HFFc6 (cell line): Measurements from ENCODE around the gene F8. TPM values are rescaled to one million over a fixed set of nuclear protein-coding genes. Genes with fewer than 3 reads are reported as not detected.
A peak's percentile ranks its signal among the peaks of the same experiment; 100 is the strongest.

Experiments used
- DNase-seq: peaks from one replicate; pipeline ENCODE4 v3.0.0-alpha.2; 2018
- H3K27ac Mint-ChIP-seq: 2 replicates; pipeline ENCODE4 v1.8.0; 2020; ENCODE audit warnings: mild to moderate bottlenecking, mixed read lengths
- H3K27me3 Mint-ChIP-seq: 2 replicates; pipeline ENCODE4 v1.8.0; 2021; ENCODE audit warnings: mild to moderate bottlenecking, moderate library complexity, mixed read lengths; ENCODE audit not compliant: insufficient read depth
- H3K36me3 Mint-ChIP-seq: 2 replicates; pipeline ENCODE4 v1.8.0; 2021; ENCODE audit warnings: low read depth, mixed read lengths
- H3K4me1 Mint-ChIP-seq: 2 replicates; pipeline ENCODE4 v1.8.0; 2020; ENCODE audit warnings: low read depth, mixed read lengths
- H3K4me3 Mint-ChIP-seq: 2 replicates; pipeline ENCODE4 v1.8.0; 2020; ENCODE audit warnings: mild to moderate bottlenecking, moderate library complexity, mixed read lengths
- H3K9me3 Mint-ChIP-seq: 2 replicates; pipeline ENCODE4 v1.8.0; 2020; ENCODE audit warnings: mild to moderate bottlenecking, mixed read lengths
- long read RNA-seq: library from polyadenylated mRNA; unstranded; transcript quantifications from one replicate; pipeline ENCODE4 v2.0.0, GENCODE V29; 2019
- total RNA-seq, 6 experiments: library from RNA; stranded (reverse); fragmentation: NEBNext Ultra II Directional; extraction: Animal tissue kit (Norgen Biotek cat#: 25700); gene quantifications; 2 replicates in 1 of 6; 3 replicates in 5 of 6; pipeline ENCODE4 v1.2.3, GENCODE V29; 2021
- TF ChIP-seq, protein P1 (sequence below): fragments of 200-600 bp; sonication (generic); IDR thresholded peaks from 2 replicates; pipeline ENCODE4 v1.5.0; 2021; ENCODE audit warnings: antibody characterized with exemption, mild to moderate bottlenecking

F8 gene
- 1 to 10 TPM; 1.0 to 1.6 (median 1.4) TPM for total RNA-seq
- long read RNA-seq, partial matches to known transcripts = 0 of 2 reads
- long read RNA-seq, other reads (novel, unspliced or antisense) = 0 of 2 reads

DNA sequence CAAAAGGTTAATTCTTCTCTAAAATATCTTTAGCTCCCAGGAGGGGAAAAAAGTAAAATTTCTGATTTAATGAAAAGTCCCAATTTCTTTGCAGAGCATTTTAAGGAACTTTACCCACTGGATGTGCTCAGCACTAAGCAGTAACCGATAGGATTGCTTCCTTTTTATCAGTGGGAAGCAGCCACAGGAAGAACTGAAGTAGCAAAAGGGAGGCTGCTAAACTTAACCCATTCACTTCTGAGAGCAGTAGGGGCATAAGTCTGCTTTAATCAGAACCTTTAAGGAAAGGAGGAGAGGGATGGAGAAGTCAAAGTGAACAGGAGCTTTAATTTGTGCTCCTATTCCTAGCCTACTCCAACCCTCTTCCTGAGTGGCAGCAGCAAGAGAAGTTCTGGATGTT lies at the start of gene F8:
Gene F8, minus strand, starts transcription at position 139 of the 400 bp plus-strand sequence. CDS start 171 bp downstream, outside the sequence.
- Mint-ChIP-seq H3K36me3 (no peaks in the 10 kb centered on the region), H3K9me3 (no peaks in the 10 kb centered on the region), H3K4me3 (no peak within 1 kb of the TSS), H3K4me1 (no peaks in the 10 kb centered on the region), H3K27ac (no peak within 1 kb of the TSS), H3K27me3 (peaks cover 2% of the 10 kb centered on the region)
- no peak for DNase-seq
- TF ChIP-seq, protein P1, sequence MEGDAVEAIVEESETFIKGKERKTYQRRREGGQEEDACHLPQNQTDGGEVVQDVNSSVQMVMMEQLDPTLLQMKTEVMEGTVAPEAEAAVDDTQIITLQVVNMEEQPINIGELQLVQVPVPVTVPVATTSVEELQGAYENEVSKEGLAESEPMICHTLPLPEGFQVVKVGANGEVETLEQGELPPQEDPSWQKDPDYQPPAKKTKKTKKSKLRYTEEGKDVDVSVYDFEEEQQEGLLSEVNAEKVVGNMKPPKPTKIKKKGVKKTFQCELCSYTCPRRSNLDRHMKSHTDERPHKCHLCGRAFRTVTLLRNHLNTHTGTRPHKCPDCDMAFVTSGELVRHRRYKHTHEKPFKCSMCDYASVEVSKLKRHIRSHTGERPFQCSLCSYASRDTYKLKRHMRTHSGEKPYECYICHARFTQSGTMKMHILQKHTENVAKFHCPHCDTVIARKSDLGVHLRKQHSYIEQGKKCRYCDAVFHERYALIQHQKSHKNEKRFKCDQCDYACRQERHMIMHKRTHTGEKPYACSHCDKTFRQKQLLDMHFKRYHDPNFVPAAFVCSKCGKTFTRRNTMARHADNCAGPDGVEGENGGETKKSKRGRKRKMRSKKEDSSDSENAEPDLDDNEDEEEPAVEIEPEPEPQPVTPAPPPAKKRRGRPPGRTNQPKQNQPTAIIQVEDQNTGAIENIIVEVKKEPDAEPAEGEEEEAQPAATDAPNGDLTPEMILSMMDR = no peak

DNA sequence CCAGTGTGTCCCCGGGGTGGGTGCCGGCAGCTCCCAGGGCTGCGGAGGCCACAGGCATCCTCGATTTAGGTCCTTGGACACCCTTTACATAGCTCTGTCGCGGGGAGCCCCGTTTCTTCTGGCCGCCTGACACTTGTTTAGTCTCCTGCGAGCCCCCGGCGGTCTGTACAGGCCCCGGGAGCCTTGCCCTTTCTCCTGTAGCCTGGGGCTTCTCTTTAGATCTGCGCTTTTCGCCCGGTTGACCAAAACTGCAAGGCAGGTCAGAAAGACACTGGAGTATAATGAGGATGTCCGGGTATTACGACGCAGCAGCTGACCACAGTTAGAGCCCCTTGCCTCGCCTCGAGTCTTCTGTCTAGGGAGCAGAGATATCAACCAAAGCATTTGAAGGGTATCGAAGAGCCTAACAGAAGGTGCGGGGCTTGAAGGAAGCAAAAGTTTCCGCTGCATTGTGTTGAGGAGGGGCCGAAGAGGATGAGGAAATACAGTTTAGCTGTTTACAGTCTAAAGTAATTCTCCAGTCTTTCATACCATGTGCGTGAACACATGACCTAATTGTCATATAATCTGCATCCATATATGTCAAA lies 49.3 kb upstream of the F8 start:
- Mint-ChIP-seq H3K36me3 (peaks cover 17% of the 10 kb centered on the region), H3K27me3 (peaks cover 2% of the 10 kb centered on the region), H3K27ac (peak overlapping the region; percentile 77), H3K4me3 (peak overlapping the region; percentile 93), H3K4me1 (peaks cover 63% of the 10 kb centered on the region), H3K9me3 (no peaks in the 10 kb centered on the region)
- no peak for DNase-seq
- TF ChIP-seq, protein P1 = no peak

- Mint-ChIP-seq H3K4me1 (peaks cover 63% of the 10 kb centered on the region), H3K4me3 (peak within 1 kb of the TSS; percentile 93), H3K27ac (peak within 1 kb of the TSS; percentile 94), H3K27me3 (peaks cover 2% of the 10 kb centered on the region), H3K9me3 (no peaks in the 10 kb centered on the region), H3K36me3 (peaks cover 17% of the 10 kb centered on the region)
- TF ChIP-seq, protein P1 = no peak
- peak; percentile 64 for DNase-seq
These were observed 48.6 kb upstream of the F8 start, which contains the start of the genes BRCC3, CMC4 and MTCP1 for GRCh38 chrX:155070975-155071693. Gene BRCC3 (plus strand): TSS chrX:155071508. CDS start chrX:155071528, 20 bp downstream. Gene CMC4 (minus strand): TSS chrX:155071136. CDS start chrX:155064023, 7,113 bp downstream. Gene MTCP1 (minus strand): TSS chrX:155071136. CDS start chrX:155066010, 5,126 bp downstream.

GRCh38 chrX:155070663-155070974 lies 48.1 kb upstream of the F8 start:
- H3K4me1 Mint-ChIP-seq = peaks cover 65% of the 10 kb centered on the region
- peak overlapping the region; percentile 90 for H3K4me3 Mint-ChIP-seq
- H3K36me3 Mint-ChIP-seq = peaks cover 17% of the 10 kb centered on the region
- TF ChIP-seq, protein P1 = no peak
- no peaks in the 10 kb centered on the region for H3K9me3 Mint-ChIP-seq
- peak overlapping the region; percentile 94 for H3K27ac Mint-ChIP-seq
- no peak for DNase-seq
- H3K27me3 Mint-ChIP-seq = peaks cover 2% of the 10 kb centered on the region

- Mint-ChIP-seq H3K4me1 (peaks cover 65% of the 10 kb centered on the region), H3K9me3 (no peaks in the 10 kb centered on the region), H3K4me3 (peak overlapping the region; percentile 90), H3K27me3 (peaks cover 2% of the 10 kb centered on the region), H3K36me3 (peaks cover 13% of the 10 kb centered on the region), H3K27ac (peak overlapping the region; percentile 94)
- TF ChIP-seq, protein P1 = no peak
- DNase-seq = no peak
These were observed 47.5 kb upstream of the F8 start for GRCh38 chrX:155070038-155070437.
